Measurements from ENCODE around the gene LRRC51. TPM values are rescaled to one million over a fixed set of nuclear protein-coding genes. Genes with fewer than 3 reads are reported as not detected.

Gene LRRC51
- total RNA-seq, 2 experiments from 2014 or later = 6.8 to 8.3 TPM

GRCh38 chr11:72045849-72046248, 34.8 kb upstream of the LRRC51 start:
- no peaks in the 10 kb centered on the region for H3K27me3 Mint-ChIP-seq (ENCODE audit: low read depth)
- H3K4me1 Mint-ChIP-seq (ENCODE audit: low read depth) = peaks cover 31% of the 10 kb centered on the region
- peaks cover 5% of the 10 kb centered on the region for H3K36me3 Mint-ChIP-seq (ENCODE audit: low read depth)
- H3K4me3 Mint-ChIP-seq = no peak overlapping the region
- CTCF ChIA-PET = interaction anchor here (1.1 kb wide), 1 partner anchor 368 kb away, joined by 3 read pairs; no protein-coding TSS in a partner anchor
- intact Hi-C loops (cut with micrococcal nuclease) = no loop called here
- no peak overlapping the region for H3K27ac Mint-ChIP-seq
- no peaks in the 10 kb centered on the region for H3K9me3 Mint-ChIP-seq
- no peak for DNase-seq

GRCh38 chr11:72048766-72049460, 31.7 kb upstream of the LRRC51 start:
- intact Hi-C loops (cut with micrococcal nuclease) = no loop called here
- no peaks in the 10 kb centered on the region for H3K27me3 Mint-ChIP-seq (ENCODE audit: low read depth)
- no peak overlapping the region for H3K4me3 Mint-ChIP-seq
- H3K4me1 Mint-ChIP-seq (ENCODE audit: low read depth) = peaks cover 11% of the 10 kb centered on the region
- H3K36me3 Mint-ChIP-seq (ENCODE audit: low read depth) = peaks cover 8% of the 10 kb centered on the region
- no peak overlapping the region for H3K27ac Mint-ChIP-seq
- DNase-seq = no peak
- CTCF ChIA-PET = interaction anchor here (0.6 to 1.4 kb wide), 5 partner anchors 10 to 76 kb away, joined by 3 to 5 read pairs (median 4); no protein-coding TSS in a partner anchor
- H3K9me3 Mint-ChIP-seq = no peaks in the 10 kb centered on the region

- Mint-ChIP-seq H3K4me1 (ENCODE audit: low read depth) (peaks cover 8% of the 10 kb centered on the region), H3K27ac (no peak overlapping the region), H3K27me3 (ENCODE audit: low read depth) (no peaks in the 10 kb centered on the region), H3K9me3 (no peaks in the 10 kb centered on the region), H3K4me3 (no peak overlapping the region), H3K36me3 (ENCODE audit: low read depth) (peaks cover 7% of the 10 kb centered on the region)
- intact Hi-C loops (cut with micrococcal nuclease) = no loop called here
- no peak for DNase-seq
- CTCF ChIA-PET = interaction anchor here (1.4 to 2.3 kb wide), 3 partner anchors 9 to 81 kb away, joined by 5 to 8 read pairs (median 6); no protein-coding TSS in a partner anchor
Measured at GRCh38 chr11:72058416-72059034, 22.1 kb upstream of the LRRC51 start.

- Mint-ChIP-seq H3K4me3 (no peak overlapping the region), H3K27me3 (ENCODE audit: low read depth) (no peaks in the 10 kb centered on the region), H3K4me1 (ENCODE audit: low read depth) (peaks cover 8% of the 10 kb centered on the region), H3K36me3 (ENCODE audit: low read depth) (peaks cover 10% of the 10 kb centered on the region), H3K27ac (no peak overlapping the region), H3K9me3 (no peaks in the 10 kb centered on the region)
- no peak for DNase-seq
- CTCF ChIA-PET = no interaction called here
- intact Hi-C loops (cut with micrococcal nuclease) = no loop called here
Measured at GRCh38 chr11:72061739-72062396, 18.8 kb upstream of the LRRC51 start.

- Mint-ChIP-seq H3K36me3 (ENCODE audit: low read depth) (peaks cover 16% of the 10 kb centered on the region), H3K4me3 (no peak overlapping the region), H3K4me1 (ENCODE audit: low read depth) (peaks cover 26% of the 10 kb centered on the region), H3K27me3 (ENCODE audit: low read depth) (no peaks in the 10 kb centered on the region), H3K27ac (no peak overlapping the region), H3K9me3 (no peaks in the 10 kb centered on the region)
- DNase-seq = no peak
- intact Hi-C loops (cut with micrococcal nuclease) = no loop called here
- CTCF ChIA-PET = interaction anchor here (1.2 to 1.3 kb wide), 2 partner anchors 24 to 31 kb away, joined by 3 read pairs; no protein-coding TSS in a partner anchor
Measured at GRCh38 chr11:72066855-72067254, 13.8 kb upstream of the LRRC51 start.

- Mint-ChIP-seq H3K27ac (no peak overlapping the region), H3K9me3 (no peaks in the 10 kb centered on the region), H3K4me3 (no peak overlapping the region), H3K27me3 (ENCODE audit: low read depth) (no peaks in the 10 kb centered on the region), H3K4me1 (ENCODE audit: low read depth) (peaks cover 30% of the 10 kb centered on the region), H3K36me3 (ENCODE audit: low read depth) (peaks cover 15% of the 10 kb centered on the region)
- CTCF ChIA-PET = interaction anchor here (1.2 to 1.3 kb wide), 2 partner anchors 24 to 32 kb away, joined by 3 read pairs; no protein-coding TSS in a partner anchor
- intact Hi-C loops (cut with micrococcal nuclease) = no loop called here
- no peak for DNase-seq
Measured at GRCh38 chr11:72067266-72067665, 13.4 kb upstream of the LRRC51 start.

GRCh38 chr11:72067676-72068075, 13.0 kb upstream of the LRRC51 start:
- Mint-ChIP-seq H3K4me3 (no peak overlapping the region), H3K36me3 (ENCODE audit: low read depth) (peaks cover 17% of the 10 kb centered on the region), H3K27me3 (ENCODE audit: low read depth) (no peaks in the 10 kb centered on the region), H3K9me3 (no peaks in the 10 kb centered on the region), H3K27ac (no peak overlapping the region), H3K4me1 (ENCODE audit: low read depth) (peaks cover 34% of the 10 kb centered on the region)
- no peak for DNase-seq
- CTCF ChIA-PET = interaction anchor here (1.2 to 1.8 kb wide), 4 partner anchors 23 to 43 kb away, joined by 3 to 5 read pairs (median 3); no protein-coding TSS in a partner anchor
- intact Hi-C loops (cut with micrococcal nuclease) = no loop called here

- CTCF ChIA-PET = interaction anchor here (1.0 to 1.8 kb wide), 3 partner anchors 9 to 45 kb away, joined by 3 to 5 read pairs (median 4); no protein-coding TSS in a partner anchor
- H3K36me3 Mint-ChIP-seq (ENCODE audit: low read depth) = peaks cover 25% of the 10 kb centered on the region
- no peak overlapping the region for H3K4me3 Mint-ChIP-seq
- H3K27me3 Mint-ChIP-seq (ENCODE audit: low read depth) = no peaks in the 10 kb centered on the region
- H3K4me1 Mint-ChIP-seq (ENCODE audit: low read depth) = peaks cover 38% of the 10 kb centered on the region
- no peak for DNase-seq
- intact Hi-C loops (cut with micrococcal nuclease) = no loop called here
- no peak overlapping the region for H3K27ac Mint-ChIP-seq
- H3K9me3 Mint-ChIP-seq = no peaks in the 10 kb centered on the region
Measured at GRCh38 chr11:72069200-72069599, 11.4 kb upstream of the LRRC51 start.

GRCh38 chr11:72069787-72070251, 10.8 kb upstream of the LRRC51 start:
- H3K27me3 Mint-ChIP-seq (ENCODE audit: low read depth) = no peaks in the 10 kb centered on the region
- H3K36me3 Mint-ChIP-seq (ENCODE audit: low read depth) = peaks cover 26% of the 10 kb centered on the region
- no peak overlapping the region for H3K27ac Mint-ChIP-seq
- peaks cover 38% of the 10 kb centered on the region for H3K4me1 Mint-ChIP-seq (ENCODE audit: low read depth)
- DNase-seq = peak; percentile 12
- CTCF ChIA-PET = no interaction called here
- intact Hi-C loops (cut with micrococcal nuclease) = no loop called here
- H3K9me3 Mint-ChIP-seq = no peaks in the 10 kb centered on the region
- H3K4me3 Mint-ChIP-seq = no peak overlapping the region

- H3K27ac Mint-ChIP-seq = no peak overlapping the region
- H3K4me1 Mint-ChIP-seq (ENCODE audit: low read depth) = peaks cover 38% of the 10 kb centered on the region
- no peak overlapping the region for H3K4me3 Mint-ChIP-seq
- H3K9me3 Mint-ChIP-seq = no peaks in the 10 kb centered on the region
- intact Hi-C loops (cut with micrococcal nuclease) = no loop called here
- CTCF ChIA-PET = no interaction called here
- H3K36me3 Mint-ChIP-seq (ENCODE audit: low read depth) = peaks cover 26% of the 10 kb centered on the region
- no peaks in the 10 kb centered on the region for H3K27me3 Mint-ChIP-seq (ENCODE audit: low read depth)
- DNase-seq = no peak
Measured at GRCh38 chr11:72070491-72070890, 10.2 kb upstream of the LRRC51 start.

GRCh38 chr11:72072348-72072747, 8.3 kb upstream of the LRRC51 start:
- CTCF ChIA-PET = interaction anchor here (0.5 to 3.3 kb wide), 4 partner anchors 18 to 80 kb away, joined by 3 to 18 read pairs (median 4); no protein-coding TSS in a partner anchor
- intact Hi-C loops (cut with micrococcal nuclease) = loop anchor here (1.0 kb wide), 1 partner anchor 8 kb away; the partner anchor contains the start of genes LRRC51 and NUMA1
- H3K36me3 Mint-ChIP-seq (ENCODE audit: low read depth) = peaks cover 25% of the 10 kb centered on the region
- no peak overlapping the region for H3K4me3 Mint-ChIP-seq
- H3K9me3 Mint-ChIP-seq = no peaks in the 10 kb centered on the region
- H3K4me1 Mint-ChIP-seq (ENCODE audit: low read depth) = peaks cover 42% of the 10 kb centered on the region
- H3K27ac Mint-ChIP-seq = no peak overlapping the region
- no peaks in the 10 kb centered on the region for H3K27me3 Mint-ChIP-seq (ENCODE audit: low read depth)
- peak; percentile 22 for DNase-seq

- H3K4me3 Mint-ChIP-seq = no peak overlapping the region
- intact Hi-C loops (cut with micrococcal nuclease) = no loop called here
- CTCF ChIA-PET = interaction anchor here (3.3 kb wide), 1 partner anchor 50 kb away, joined by 18 read pairs; no protein-coding TSS in a partner anchor
- no peaks in the 10 kb centered on the region for H3K27me3 Mint-ChIP-seq (ENCODE audit: low read depth)
- peaks cover 42% of the 10 kb centered on the region for H3K4me1 Mint-ChIP-seq (ENCODE audit: low read depth)
- no peak overlapping the region for H3K27ac Mint-ChIP-seq
- no peak for DNase-seq
- H3K36me3 Mint-ChIP-seq (ENCODE audit: low read depth) = peaks cover 20% of the 10 kb centered on the region
- no peaks in the 10 kb centered on the region for H3K9me3 Mint-ChIP-seq
Measured at GRCh38 chr11:72075109-72075508, 5.5 kb upstream of the LRRC51 start.

All from activated naive CD4-positive, alpha-beta T cell treated with anti-CD3 and anti-CD28 coated beads for 36 hours (primary cell).